Measurements from ENCODE around the gene KIF17.

DNA sequence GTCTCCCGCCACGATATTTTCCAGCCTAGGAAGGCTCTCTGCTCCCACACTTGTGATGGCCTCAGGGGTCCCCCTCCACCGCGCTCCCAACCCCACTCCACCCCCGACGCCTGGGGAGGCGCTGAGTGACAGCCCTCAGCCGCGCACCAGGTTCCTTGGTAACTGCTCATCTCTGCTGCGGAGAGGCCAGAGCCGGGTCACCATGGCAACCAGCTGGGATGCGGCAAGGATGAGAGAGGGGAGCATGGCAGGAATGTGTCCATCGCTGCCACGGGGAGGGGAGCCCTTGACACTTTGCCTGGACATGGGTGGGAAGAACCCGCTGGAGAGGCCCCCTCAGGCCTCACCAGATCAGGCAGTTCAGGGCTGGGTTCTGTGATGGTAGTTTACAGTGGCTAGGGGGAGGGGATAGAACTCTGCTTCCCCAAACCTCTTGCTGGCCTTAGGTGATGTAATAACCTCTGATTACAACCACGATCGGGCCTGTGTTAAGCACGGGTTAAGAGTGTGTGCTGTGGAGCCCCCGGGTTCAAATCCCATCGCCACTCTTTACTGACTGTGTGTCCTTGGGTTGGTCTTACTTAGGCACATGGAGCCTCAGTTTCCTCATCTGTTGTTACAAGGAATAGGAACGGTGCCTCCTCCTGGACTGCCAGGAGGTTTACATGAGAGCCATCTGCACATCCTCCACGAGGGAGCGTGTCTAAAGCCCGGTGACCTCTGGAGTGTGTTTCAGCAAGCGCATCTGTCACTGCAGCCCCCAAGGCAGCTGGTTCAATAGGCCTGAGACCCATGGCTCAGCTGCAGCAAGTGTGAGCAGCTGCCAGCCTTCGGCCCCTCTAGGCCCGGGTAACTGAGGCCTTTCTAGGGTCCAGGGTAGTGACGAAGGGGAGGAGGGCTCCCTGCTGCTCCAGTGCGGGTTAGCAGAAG, 6.3 kb downstream of the KIF17 start:
- TF ChIP-seq CTCF (conservative IDR thresholded peaks at IDR 0.05) (no peak), ZFX (IDR thresholded peaks at IDR 0.05) (no peak)
